ENCODE measurements around the gene TMEM163.

Gene TMEM163

GRCh38 chr2:134407154-134407890 lies 311.5 kb downstream of the TMEM163 start:
- no peak overlapping the region for H3K4me2 ChIP-seq (ENCODE audit: low read length, poor library complexity, severe bottlenecking)
- H3K4ac ChIP-seq (ENCODE audit: low read depth in 1 of 2, low read length in 2 of 2) = no peak overlapping the region
- DNase-seq = no peak
- no peaks in the 10 kb centered on the region for H3K79me1 ChIP-seq (replicated peaks; ENCODE audit: low read length, poor library complexity, severe bottlenecking)
- peak overlapping the region; percentile 78 for H4K8ac ChIP-seq (ENCODE audit: low read length)
- no peak overlapping the region for H3K23ac ChIP-seq (ENCODE audit: low read length in 2 of 2)
- no peak overlapping the region for H2BK120ac ChIP-seq (ENCODE audit: low read depth, low read length)
- peaks cover 10% of the 10 kb centered on the region for H3K4me1 ChIP-seq (ENCODE audit: control insufficient read depth, insufficient read depth, low read depth, low read length)
- H3K27ac ChIP-seq (ENCODE audit: low read length, poor library complexity, severe bottlenecking) = no peak overlapping the region
- H2BK15ac ChIP-seq (ENCODE audit: low read depth, poor library complexity, severe bottlenecking) = no peak overlapping the region
- peak overlapping the region in 1 of 2 experiments; percentile 35 for H3K14ac ChIP-seq (ENCODE audit: low read length in 2 of 2)
- no peak overlapping the region for H2BK5ac ChIP-seq (ENCODE audit: low read depth, low read length, poor library complexity, severe bottlenecking)
- no peak overlapping the region for H3K9ac ChIP-seq (ENCODE audit: low read length)
- WGBS = 98% methylated on average over 2 of the region's 4 CpGs
- H3K18ac ChIP-seq (ENCODE audit: low read depth in 1 of 2, low read length in 2 of 2) = peak overlapping the region; percentile 0 to 75
- no peak overlapping the region for H3K4me3 ChIP-seq (ENCODE audit: insufficient read depth in 1 of 2, low read depth in 1 of 2, low read length in 2 of 2)
- H4K91ac ChIP-seq (ENCODE audit: low read length) = no peak overlapping the region
- H3K27me3 ChIP-seq (ENCODE audit: control insufficient read depth in 1 of 2, insufficient read depth in 1 of 2, low read length in 2 of 2) = no peaks in the 10 kb centered on the region
- H2BK12ac ChIP-seq (ENCODE audit: low read length in 2 of 2) = peak overlapping the region; percentile 64 to 81
- no peak overlapping the region for H2AK5ac ChIP-seq (ENCODE audit: low read length, severe bottlenecking)
- no peaks in the 10 kb centered on the region for H3K36me3 ChIP-seq (ENCODE audit: control insufficient read depth in 1 of 2, insufficient read depth in 2 of 2, low read depth in 1 of 2, low read length in 2 of 2)
- H3K9me3 ChIP-seq (ENCODE audit: control insufficient read depth, low read length) = no peaks in the 10 kb centered on the region
- H2AFZ ChIP-seq (ENCODE audit: low read depth, low read length) = no peak overlapping the region

- Histone ChIP-seq H4K8ac (ENCODE audit: low read length) (no peak overlapping the region), H3K27me3 (ENCODE audit: control insufficient read depth in 1 of 2, insufficient read depth in 1 of 2, low read length in 2 of 2) (no peaks in the 10 kb centered on the region), H3K18ac (ENCODE audit: low read depth in 1 of 2, low read length in 2 of 2) (peak overlapping the region in 1 of 2 experiments; percentile 48), H2BK120ac (ENCODE audit: low read depth, low read length) (no peak overlapping the region), H2AK5ac (ENCODE audit: low read length, severe bottlenecking) (no peak overlapping the region), H2BK5ac (ENCODE audit: low read depth, low read length, poor library complexity, severe bottlenecking) (no peak overlapping the region), H3K79me1 (replicated peaks; ENCODE audit: low read length, poor library complexity, severe bottlenecking) (no peaks in the 10 kb centered on the region), H3K36me3 (ENCODE audit: control insufficient read depth in 1 of 2, insufficient read depth in 2 of 2, low read depth in 1 of 2, low read length in 2 of 2) (no peaks in the 10 kb centered on the region), H3K4ac (ENCODE audit: low read depth in 1 of 2, low read length in 2 of 2) (peak overlapping the region in 1 of 2 experiments; percentile 53), H4K91ac (ENCODE audit: low read length) (no peak overlapping the region), H3K4me1 (ENCODE audit: control insufficient read depth, insufficient read depth, low read depth, low read length) (peaks cover 9% of the 10 kb centered on the region), H2BK15ac (ENCODE audit: low read depth, poor library complexity, severe bottlenecking) (no peak overlapping the region), H2BK12ac (ENCODE audit: low read length in 2 of 2) (peak overlapping the region in 1 of 2 experiments; percentile 15), H3K4me3 (ENCODE audit: insufficient read depth in 1 of 2, low read depth in 1 of 2, low read length in 2 of 2) (no peak overlapping the region), H3K4me2 (ENCODE audit: low read length, poor library complexity, severe bottlenecking) (no peak overlapping the region), H3K27ac (ENCODE audit: low read length, poor library complexity, severe bottlenecking) (no peak overlapping the region), H3K14ac (ENCODE audit: low read length in 2 of 2) (peak overlapping the region in 1 of 2 experiments; percentile 35), H3K9ac (ENCODE audit: low read length) (no peak overlapping the region), H3K9me3 (ENCODE audit: control insufficient read depth, low read length) (no peaks in the 10 kb centered on the region), H2AFZ (ENCODE audit: low read depth, low read length) (no peak overlapping the region), H3K23ac (ENCODE audit: low read length in 2 of 2) (no peak overlapping the region)
- WGBS = 91% methylated on average over 3 of the region's 3 CpGs
- DNase-seq = no peak
Observed at GRCh38 chr2:134406736-134407135, 312.1 kb downstream of the TMEM163 start.

DNA sequence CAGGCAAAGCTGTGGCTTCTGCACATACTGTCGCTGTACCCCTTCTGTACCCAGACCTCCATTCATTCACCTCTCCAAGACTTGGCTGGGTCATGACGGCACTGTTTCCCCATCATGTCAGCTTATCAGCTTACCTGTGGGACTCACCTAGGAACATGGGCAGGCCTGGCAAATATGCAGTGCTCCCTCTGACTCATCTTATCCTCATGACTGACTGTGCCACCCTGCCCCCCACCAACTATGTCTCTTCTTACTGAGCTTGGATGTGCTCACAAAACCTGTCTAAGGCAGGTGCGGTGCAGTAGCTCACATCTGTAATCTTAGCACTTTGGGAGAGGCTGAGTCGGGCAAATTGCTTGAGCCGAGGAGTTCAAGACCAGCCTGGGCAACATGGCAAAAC lies 312.5 kb downstream of the TMEM163 start:
- peak overlapping the region; percentile 7 to 95 for H2BK12ac ChIP-seq (ENCODE audit: low read length in 2 of 2)
- no peaks in the 10 kb centered on the region for H3K27me3 ChIP-seq (ENCODE audit: control insufficient read depth in 1 of 2, insufficient read depth in 1 of 2, low read length in 2 of 2)
- H2AFZ ChIP-seq (ENCODE audit: low read depth, low read length) = no peak overlapping the region
- no peaks in the 10 kb centered on the region for H3K36me3 ChIP-seq (ENCODE audit: control insufficient read depth in 1 of 2, insufficient read depth in 2 of 2, low read depth in 1 of 2, low read length in 2 of 2)
- H3K79me1 ChIP-seq (replicated peaks; ENCODE audit: low read length, poor library complexity, severe bottlenecking) = no peaks in the 10 kb centered on the region
- peak overlapping the region in 1 of 2 experiments; percentile 73 for H3K4ac ChIP-seq (ENCODE audit: low read depth in 1 of 2, low read length in 2 of 2)
- no peak overlapping the region for H3K4me3 ChIP-seq (ENCODE audit: insufficient read depth in 1 of 2, low read depth in 1 of 2, low read length in 2 of 2)
- peaks cover 5% of the 10 kb centered on the region for H3K4me1 ChIP-seq (ENCODE audit: control insufficient read depth, insufficient read depth, low read depth, low read length)
- no peak overlapping the region for H2AK5ac ChIP-seq (ENCODE audit: low read length, severe bottlenecking)
- no peak overlapping the region for H4K8ac ChIP-seq (ENCODE audit: low read length)
- H3K18ac ChIP-seq (ENCODE audit: low read depth in 1 of 2, low read length in 2 of 2) = peak overlapping the region in 1 of 2 experiments; percentile 86
- H3K9ac ChIP-seq (ENCODE audit: low read length) = no peak overlapping the region
- DNase-seq = no peak
- WGBS = 98% methylated on average over 5 of the region's 5 CpGs
- no peak overlapping the region for H2BK120ac ChIP-seq (ENCODE audit: low read depth, low read length)
- H3K23ac ChIP-seq (ENCODE audit: low read length in 2 of 2) = no peak overlapping the region
- H2BK5ac ChIP-seq (ENCODE audit: low read depth, low read length, poor library complexity, severe bottlenecking) = no peak overlapping the region
- no peak overlapping the region for H2BK15ac ChIP-seq (ENCODE audit: low read depth, poor library complexity, severe bottlenecking)
- no peak overlapping the region for H4K91ac ChIP-seq (ENCODE audit: low read length)
- H3K27ac ChIP-seq (ENCODE audit: low read length, poor library complexity, severe bottlenecking) = no peak overlapping the region
- no peaks in the 10 kb centered on the region for H3K9me3 ChIP-seq (ENCODE audit: control insufficient read depth, low read length)
- H3K4me2 ChIP-seq (ENCODE audit: low read length, poor library complexity, severe bottlenecking) = no peak overlapping the region
- H3K14ac ChIP-seq (ENCODE audit: low read length in 2 of 2) = peak overlapping the region in 1 of 2 experiments; percentile 7

Data from mesenchymal stem cell (in vitro differentiated cells and primary cell).